Left kidney (tissue), 2 donors: ENCODE data around the gene LCOR. TPM values are rescaled to one million over a fixed set of nuclear protein-coding genes. Genes with fewer than 3 reads are reported as not detected.

Experiments used
- DNase-seq: peaks from one replicate; pipeline ENCODE4 v3.0.0-alpha.2; 2013
- polyA plus RNA-seq: library from polyadenylated mRNA; unstranded; fragments of 120-200 nt; gene quantifications from one replicate; pipeline ENCODE4 v1.2.1, GENCODE V29; 2013; ENCODE audit not compliant: insufficient read length

LCOR gene
- polyA plus RNA-seq, 1 donor: 35.7 TPM

DNA sequence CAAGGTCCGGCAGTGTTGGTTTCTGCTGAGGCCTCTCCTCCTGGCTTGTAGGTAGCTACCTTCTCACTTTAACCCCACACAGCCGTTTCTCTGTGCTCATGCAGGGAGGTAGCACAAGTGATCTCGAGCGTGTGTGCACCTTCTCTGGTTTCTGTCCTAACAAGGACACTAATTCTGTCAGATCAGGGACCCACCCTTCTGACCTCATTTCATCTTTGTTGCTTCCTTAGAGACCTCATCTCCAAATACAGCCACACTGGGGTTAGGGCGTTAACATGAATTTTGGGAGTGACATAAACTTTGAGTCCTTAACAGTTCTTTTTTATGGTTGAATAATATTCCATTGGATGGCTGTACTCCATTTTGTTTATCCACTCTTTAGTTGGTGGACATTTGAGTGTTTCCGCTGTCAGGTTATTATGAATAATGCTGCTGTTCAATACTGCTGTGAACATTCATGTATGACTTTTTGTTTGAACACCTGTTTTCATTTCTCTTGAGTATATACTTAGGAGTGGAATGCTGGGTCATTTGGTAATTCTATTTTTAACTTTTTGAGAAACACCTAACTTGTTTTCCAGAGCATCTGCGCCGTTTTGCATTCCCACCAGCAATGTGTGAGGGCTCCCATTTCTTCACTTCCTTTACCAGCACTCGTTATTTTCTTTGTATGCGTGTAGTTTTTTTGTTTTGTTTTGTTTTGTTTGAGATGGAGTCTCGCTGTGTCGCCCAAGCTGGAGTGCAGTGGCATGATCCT, 57.5 kb downstream of the LCOR start:
- DNase-seq: no peak

DNA sequence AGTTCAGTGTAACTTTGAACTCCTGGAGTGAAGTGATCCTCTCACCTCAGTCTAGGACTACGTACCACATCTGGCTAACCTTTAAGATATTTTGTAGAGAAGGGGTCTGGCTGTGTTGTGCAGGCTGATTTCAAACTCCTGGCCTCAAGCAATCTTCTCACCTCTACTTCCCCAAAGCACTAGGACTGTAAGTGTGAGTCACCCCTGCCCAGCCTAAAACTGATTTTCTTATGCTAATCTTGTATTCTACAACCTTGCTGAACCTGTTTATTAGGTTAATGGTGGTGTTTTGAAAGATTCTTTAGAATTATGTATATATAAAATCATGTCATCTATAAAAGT, 58.0 kb downstream of the LCOR start:
- no peak for DNase-seq

DNA sequence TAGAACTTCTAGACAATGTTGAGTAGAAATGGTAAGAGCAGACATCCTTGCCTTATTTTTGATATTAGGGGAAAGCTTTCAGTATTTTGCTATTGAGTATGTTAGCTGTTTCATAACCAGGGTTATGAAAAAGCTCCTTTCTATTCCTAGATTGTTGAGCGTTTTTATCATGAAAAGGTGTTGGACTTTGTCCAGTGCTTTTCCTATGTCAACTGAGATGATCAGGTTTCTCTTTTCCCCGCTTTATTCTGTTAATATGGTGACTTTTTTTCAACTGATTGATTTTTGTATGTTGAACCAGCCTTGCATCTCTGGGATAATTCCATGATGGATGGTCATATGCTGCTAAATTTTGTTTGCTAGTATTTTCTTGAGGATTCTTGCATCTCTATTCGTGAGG, 58.5 kb downstream of the LCOR start:
- DNase-seq: no peak

DNA sequence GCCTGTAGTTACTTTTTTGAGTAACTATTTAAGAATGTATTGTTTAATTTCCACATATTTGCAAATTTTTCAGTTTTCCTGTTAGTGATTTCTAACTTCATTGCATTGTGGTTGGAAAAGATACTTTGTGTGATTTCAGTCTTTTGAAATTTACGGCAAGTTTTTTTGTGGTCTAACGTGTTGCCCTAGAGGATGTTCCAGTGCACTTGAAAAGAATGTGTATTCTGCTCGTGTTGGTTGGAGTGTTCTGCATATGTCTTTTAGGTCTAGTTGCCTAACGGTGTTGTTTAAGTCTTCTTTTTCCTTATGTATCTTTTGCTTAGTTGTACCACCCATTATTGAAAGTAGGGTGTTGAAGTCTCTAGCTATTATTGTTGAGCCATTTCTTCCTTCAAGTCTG, 59.7 kb downstream of the LCOR start:
- DNase-seq: no peak

DNA sequence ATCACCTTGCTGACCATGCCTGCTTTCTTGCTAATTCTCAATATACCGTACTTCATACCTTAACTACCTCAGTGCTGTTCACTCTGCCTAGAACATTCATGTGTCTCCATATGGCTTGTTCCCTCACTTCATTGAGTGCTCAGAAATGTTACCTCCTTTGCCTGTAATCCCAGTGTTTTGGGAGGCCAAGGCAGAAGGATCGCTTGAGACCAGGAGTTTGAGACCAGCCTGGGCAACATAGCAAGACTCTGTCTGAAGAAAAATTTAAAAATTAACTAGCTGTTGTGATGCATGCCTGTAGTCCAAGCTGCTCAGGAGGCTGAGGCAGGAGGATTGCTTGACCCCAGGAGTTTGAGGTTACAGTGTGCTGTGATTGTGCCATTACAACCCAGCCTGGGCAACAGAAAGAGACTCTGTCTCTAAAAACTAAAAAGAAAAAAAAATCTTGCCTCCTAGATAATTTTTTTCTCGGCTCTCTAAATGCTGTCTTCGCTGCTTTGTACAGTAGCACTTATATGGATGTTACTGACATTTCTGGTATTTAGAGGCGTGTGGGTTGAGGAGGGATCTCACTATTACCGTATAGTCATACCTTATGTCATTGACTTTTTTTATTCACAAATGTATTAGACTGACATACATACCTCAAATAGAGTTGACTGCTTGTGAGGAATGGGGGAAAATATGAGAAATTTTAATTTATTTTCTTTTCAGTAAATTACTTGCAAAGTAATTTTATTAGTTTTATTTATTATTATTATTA, 63.7 kb downstream of the LCOR start:
- DNase-seq: no peak

DNA sequence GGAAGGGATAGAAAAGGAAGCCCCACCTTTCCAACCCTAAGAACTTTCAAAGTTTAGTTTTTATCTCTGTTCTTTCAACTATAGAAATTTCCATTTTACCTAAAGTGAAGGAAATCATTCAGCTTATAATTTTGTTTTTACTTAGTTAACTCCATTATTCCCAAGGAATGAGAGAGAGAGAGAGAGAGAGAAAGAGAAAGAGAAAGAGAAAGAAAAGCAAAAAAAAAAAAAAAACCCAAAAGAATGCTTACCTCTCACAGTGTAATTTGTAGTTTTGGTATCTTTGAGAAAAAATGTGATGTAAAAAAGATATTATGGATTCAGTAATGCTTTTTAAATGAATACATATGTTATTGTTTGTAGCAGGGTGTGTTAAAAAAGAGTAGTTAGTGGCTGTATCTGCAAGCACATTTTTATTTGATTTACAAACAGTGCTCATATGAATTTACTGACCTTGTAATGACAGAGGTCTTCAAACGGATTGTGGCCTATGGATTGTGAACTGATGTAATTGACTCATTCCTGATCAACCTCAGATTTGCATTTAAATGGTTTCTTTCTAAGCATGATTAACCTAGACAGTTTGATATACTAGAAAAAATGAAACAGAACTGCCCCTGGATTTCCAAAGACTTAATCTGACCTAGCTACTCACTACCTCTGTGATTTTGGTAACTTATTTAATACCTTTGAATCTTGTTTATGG, 64.9 kb downstream of the LCOR start:
- DNase-seq: no peak

DNA sequence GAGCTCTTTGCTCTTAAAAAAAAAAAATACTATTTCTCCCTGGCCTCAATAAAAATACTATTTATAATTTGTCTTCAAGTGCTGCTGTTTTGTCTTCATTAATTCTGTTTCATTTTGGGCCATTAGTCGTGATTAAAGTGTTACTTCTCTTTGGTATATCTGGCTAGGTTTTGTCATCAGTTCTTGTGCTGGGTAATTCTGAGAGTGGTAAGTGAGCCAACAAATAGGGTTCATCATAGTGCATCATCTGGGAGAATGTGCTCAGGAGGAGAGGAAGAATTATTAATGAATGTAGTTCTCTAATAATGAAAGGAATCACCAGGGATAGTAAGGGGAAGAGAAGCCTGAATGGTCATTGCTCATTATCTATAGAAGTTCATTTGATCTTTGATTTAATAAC, 70.0 kb downstream of the LCOR start:
- no peak for DNase-seq

DNA sequence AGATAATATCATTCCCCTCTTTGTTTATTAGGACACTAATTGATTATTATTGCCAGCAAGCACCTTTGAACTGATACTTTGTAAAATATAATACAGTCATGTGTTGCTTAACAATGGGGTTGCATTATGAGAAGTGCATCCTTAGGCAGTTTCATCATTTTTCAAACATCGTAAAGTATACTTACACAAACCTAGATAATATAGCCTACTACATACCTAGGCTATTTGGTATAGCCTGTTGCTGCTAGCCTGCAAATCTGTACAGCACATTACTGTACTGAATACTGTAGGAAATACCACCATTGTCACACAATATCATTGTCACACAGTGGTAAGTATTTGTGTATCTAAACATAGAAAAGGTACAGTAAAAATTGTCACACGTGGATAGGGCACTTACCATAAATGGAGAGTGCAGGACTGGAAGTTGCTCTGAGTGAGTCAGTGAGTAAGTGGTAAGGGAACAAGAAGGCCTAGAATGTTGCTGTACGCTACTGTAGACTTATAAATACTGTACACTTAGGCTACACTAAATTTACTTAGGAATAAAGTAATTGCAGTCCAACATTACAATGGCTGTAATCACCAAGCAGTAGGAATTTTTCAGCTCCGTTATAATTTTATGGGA, 70.7 kb downstream of the LCOR start:
- DNase-seq: no peak

DNA sequence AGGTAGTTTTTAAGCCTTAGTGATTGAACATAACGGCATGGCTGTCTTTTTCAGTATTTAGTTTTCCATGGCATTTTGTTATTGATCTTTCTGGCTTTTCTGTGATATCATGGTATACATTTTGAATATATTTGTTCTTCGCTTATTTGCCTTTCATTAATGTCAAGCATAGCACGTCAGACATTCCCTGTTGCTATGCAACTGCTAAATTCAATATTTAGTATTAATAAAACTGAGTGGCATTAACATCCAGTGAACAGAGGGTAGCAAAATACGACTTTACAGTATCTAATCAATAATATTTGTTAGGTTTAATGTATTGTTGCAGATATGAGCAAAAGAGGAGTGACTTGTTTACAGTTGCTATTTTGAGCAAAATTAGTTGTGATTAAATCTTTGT, 72.5 kb downstream of the LCOR start:
- no peak for DNase-seq

DNA sequence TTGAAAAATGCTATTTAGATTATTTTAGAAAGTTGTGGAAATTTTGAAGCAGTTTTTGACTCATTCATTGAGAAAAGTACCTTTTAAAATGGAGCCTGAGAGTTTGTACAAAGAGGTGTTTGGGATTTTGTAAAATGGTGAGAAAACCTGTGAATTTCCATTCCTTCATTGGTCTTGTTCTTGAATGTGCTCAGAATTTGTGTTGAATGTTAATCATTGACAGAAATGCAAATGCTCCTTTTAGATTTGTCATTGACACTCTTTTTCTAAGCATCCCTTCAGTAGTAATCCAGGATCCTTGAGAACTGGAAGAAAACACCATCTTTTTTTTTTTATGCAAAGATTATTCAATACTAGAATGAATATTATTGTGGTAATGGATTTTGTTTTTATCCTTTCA, 74.8 kb downstream of the LCOR start:
- DNase-seq: no peak

DNA sequence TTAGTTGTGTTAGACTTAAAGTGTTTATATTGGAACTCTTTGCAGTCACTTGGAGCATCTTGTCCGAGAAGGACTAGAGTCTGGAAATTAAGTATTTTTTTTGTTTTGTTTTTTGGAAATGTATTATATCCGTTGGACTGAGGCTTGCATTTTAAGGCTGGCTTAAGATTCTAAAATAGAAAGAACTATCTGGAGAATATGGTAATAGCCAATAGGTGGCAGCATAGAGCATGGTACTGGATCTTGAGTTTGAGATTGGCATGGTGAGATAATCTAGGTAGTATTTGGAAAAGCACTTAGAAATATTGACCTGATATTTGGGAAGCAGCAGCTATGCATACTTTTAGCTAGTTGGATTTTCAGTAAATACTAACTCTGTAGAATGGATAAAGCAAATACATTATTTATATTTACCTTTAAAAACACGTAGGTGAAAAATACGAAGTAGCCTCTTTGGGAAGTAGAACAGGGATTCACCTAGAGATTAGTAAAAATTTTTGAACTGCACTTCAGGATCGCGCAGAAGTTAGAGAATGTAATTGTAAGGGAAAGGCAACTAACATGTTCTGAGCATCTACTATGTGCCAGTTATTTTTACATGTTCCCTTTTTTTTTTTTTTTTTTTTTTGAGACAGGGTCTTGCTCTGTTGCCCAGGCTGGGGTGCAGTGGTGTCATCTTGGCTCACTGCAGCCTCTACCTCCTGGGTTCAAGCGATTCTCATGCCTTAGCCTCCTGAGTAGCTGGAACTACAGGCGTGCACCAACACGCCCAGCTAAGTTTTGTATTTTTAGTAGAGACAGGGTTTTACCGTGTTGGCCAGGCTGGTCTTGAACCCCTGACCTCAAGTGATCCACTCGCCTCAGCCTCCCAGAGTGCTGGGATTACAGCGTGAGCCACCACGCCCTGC, 78.6 kb downstream of the LCOR start:
- DNase-seq: peak; percentile 25

DNA sequence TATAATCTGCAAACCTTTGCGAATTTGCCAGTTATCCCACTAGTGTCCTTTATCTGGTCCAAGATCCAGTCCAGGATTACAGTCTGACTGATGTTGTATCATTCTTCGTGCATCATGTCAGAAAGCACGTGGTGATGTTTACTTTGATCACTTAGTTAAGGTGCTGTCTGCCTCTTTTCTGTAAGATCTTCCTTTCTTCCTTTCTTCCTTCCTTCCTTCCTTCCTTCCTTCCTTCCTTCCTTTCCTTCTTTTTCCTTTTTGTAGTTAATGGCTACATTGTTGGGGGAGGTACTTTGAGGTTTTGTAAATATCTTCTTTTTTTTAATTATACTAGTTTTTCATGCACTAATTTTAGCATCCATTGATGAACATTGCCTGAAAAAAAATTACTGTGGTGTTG, 80.3 kb downstream of the LCOR start:
- DNase-seq: no peak

DNA sequence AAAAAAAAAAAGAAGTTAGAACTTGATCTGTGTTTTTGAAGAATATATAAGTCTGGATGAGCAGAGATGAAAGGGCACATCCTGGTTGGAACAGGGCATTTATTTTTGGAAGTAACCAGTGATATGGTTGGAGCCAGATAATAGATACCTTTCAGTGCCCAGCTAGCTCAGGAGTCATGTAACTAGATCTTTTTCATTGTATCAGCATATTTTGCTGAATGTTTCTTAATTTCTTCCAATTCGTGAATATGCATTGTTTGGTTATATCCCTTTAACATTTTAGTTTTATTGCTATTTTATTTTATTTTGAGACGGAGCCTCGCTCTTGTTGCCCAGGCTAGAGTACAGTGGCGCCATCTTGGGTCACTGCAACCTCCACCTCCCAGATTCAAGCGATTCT, 81.8 kb downstream of the LCOR start:
- no peak for DNase-seq

DNA sequence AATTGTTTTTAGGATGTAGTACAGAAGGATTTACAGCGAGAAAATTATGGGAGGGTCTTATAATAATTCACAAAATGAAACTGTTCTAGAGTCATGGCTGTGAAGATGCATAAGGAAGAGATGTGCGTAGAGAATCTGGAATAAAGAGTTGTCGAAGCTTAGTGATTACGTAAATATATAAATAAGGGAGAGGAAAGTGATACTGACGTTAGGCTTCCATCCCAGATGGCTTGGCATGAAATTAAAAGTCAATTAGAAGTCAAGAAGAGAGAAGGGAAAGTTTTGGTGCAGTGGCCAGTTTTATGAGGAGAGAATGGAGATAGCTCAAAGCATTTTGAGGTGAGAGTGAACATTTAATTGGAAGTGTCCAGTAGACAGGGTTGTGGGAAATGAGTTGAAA, 85.5 kb downstream of the LCOR start:
- no peak for DNase-seq

DNA sequence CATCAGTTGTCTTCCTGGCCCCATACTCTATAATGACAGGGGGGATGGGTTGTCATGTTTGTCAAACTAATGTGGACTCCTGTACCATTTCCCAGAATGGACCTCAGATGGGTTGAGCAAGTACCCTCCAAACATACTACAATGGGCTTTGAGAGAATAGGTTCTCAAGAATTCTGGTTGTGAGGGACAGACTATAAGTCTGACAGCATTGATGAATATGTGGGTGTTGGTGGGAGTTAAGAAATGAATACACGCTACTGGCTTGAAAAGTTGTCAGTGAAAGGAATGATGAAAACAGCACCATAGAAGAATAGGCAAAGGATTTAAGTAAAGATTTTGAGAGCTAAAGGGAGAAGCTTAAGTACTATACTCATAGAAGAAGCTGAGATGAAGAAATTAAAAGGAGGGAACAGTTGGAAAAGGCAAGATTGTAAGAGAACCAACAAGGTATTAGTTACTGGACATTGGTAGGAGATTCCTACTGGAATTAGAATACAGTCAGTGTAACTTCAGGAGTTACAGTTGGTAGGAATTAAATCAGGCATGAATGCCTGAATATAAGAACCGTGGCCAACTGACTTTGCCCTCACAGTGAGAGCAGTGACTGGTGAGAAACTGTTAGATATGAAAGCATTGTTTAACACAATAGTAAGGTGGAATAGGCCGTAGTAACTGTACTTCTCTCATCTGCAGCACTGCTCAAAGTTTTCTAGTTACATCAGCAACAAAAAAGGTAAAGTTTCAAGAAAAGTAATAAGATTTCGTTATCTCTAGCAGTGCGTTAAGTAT, 86.3 kb downstream of the LCOR start:
- no peak for DNase-seq

DNA sequence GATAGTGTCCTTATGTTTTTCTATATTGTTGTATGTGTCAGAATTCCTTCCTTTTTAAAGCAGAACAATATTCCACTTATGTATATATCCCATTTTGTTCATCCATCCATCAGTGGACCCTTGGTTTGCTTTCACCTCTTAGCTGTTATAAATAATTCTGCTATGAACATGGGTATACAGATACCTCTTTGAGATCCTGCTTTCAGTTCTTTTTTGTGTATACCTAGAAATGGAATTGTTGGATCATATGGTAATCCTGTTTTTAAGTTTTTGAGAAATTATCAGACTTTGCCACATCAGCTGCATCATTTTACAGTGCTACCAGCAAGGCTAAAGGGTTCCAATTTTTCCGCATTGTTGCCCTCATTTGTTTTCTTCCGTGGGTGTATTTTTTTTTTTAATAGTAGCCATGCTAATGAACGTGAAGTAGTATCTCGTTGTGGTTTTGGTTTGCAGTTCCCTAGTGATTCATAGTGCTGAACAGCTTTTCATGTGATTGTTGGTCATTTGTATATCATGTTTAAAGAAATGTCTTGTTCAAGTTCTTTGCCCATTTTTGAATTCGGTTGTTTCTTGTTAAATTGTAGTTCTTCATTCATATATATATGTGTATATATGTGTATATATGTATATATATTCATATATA, 87.8 kb downstream of the LCOR start:
- DNase-seq: no peak

DNA sequence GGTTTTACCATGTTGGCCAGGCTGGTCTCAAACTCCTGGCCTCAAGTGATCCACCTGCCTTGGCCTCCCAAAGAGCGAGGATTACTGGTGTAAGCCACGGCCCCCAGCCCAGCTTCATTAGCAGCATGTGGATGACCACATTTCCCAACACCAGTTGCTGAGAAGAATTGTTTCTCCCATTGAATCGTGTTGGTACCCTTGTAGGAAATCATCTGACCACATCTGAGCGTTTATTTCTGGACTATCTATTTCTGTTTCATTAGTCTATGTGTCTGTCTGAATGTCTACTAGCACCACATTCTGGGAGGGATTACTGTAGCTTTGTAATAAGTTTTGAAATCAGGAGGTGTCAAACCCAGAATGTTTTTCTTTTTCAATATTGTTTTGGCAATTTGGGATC, 89.6 kb downstream of the LCOR start:
- DNase-seq: no peak

DNA sequence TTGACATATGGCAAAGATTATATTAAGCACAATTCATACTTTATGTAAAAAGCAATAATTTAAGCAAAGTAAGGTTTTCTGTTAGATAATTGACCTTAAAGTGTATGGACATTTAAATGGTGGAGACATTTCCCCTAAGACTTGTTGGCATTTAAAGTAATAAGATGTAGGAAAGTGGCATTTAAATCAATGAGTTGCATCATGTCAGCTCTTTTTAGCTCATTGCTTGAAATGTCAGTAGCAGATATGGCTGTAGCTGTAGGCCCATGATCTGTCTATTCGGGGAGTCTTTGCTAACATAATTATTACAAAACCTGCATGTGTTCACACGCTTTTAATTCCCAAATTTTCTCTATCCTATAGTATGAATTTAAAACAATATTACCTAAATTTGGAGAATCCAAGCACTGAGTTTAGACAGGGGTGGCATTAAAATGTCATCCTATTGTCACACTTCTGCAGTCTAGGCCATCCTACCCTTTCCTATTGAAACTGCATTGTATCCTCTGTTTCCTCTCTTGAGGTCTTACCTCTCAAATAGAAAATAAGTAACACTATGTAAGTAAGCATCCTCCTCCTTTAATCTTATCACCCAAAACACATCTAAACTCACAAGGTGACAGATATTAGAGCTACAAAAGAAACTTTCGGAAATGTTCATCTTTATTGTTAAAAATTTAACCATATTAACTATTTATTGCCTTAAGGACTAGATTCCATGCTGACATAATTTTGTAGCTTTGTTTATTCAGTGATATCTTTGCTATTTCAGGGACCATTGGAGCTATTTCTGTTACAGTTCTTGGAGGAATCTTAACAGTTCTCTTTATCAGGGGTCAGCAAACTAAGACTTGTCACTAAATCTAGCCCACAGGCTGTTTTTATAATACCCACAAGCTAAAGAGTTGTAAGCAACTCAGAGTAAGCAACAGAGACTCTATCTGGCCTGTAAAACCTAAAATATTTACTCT, 91.2 kb downstream of the LCOR start:
- no peak for DNase-seq

DNA sequence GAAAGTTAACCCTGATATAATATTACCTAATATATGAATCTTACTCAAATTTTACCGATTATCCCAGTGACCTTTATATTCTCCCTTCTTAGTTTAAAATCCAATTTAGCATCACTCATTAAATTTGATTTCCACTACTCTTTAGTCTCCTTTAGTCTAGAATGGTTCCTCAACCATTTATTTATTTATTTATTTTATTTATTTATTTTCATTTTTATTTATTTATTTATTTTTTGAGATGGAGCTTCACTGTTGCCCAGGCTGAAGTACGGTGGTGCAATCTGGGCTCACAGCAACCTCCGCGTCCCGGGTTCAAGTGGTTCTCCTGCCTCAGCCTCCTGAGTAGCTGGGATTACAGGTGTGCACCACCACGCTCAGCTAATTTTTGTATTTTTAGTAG, 92.8 kb downstream of the LCOR start:
- no peak for DNase-seq
